HG02642 (cell line): ENCODE results near the gene CRAT.
A peak's percentile ranks its signal among the peaks of the same experiment; 100 is the strongest.

Experiments
- ATAC-seq: cut with Tn5 transposase; IDR thresholded peaks from one replicate; pipeline ENCODE4 v1.9.1; 2021; ENCODE audit warnings: mild to moderate bottlenecking; ENCODE audit not compliant: unreplicated experiment, poor library complexity

Gene CRAT

DNA sequence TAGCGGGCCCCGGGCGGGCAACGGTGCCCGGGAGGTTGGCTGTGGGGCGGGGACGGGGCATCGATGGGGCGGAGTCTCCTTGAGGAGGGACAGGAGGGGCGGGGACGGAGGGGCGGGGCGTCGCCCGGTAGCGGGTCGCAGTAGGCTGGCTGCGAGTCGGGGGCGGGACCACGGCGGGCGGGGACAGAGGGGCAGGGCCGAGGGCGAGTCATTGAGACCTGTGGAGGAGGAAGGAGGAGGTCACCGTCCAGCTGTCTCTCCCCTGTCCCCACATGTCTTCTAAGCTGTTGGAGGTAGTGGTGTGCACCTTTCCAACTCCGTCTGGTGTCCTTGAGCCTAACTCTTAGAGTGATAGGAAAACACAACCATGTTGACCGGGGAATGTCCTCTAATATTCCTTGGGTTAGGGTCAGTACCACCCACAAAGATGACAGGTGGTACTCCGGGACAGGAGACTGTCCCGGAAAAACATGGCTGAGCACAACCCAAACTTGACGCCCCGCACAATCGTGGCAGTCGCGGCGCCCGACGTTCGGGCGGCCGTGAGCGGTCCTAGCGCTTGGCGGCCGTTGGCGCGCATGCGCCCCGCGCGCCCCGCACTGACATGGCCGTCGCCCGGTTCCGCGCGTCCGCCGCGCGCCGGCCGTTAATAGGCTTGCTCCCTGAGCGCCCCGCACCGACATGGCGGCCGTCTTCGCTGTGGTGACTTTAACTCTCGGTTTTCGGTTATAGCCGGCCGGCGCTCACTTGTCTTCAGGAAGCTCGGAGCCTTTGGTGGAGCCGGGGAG, at the start of gene CRAT, which contains the start of gene PTPA:
TSS of gene CRAT (minus strand) at position 54 of the 788 bp plus-strand sequence. CDS start 284 bp downstream, outside the sequence.
TSS of gene PTPA (plus strand) at position 676 of the 788 bp plus-strand sequence. CDS start 186 bp downstream, outside the sequence.
- ATAC-seq, result peak; percentile 80

DNA sequence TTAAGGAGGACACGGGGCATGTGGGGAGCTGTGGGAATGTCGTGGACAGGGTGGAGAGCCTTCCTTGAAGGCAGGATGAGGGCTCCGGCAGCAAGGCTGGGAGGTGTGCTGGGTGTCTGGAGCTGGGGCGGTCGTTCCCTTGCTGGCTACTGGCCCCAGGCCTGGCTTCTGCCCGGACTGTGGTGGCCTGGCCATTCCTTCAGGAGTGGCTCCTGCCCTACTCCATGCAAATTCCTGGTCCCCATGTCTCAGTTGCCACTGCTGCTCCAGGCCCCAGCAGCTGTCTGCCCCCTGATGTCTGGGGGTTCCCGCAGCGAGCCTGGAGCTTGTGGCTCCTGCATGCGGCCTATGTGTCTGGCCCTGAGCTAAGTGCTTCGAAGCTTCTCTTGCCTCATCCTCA, 45.6 kb upstream of the CRAT start:
- no peak for ATAC-seq

DNA sequence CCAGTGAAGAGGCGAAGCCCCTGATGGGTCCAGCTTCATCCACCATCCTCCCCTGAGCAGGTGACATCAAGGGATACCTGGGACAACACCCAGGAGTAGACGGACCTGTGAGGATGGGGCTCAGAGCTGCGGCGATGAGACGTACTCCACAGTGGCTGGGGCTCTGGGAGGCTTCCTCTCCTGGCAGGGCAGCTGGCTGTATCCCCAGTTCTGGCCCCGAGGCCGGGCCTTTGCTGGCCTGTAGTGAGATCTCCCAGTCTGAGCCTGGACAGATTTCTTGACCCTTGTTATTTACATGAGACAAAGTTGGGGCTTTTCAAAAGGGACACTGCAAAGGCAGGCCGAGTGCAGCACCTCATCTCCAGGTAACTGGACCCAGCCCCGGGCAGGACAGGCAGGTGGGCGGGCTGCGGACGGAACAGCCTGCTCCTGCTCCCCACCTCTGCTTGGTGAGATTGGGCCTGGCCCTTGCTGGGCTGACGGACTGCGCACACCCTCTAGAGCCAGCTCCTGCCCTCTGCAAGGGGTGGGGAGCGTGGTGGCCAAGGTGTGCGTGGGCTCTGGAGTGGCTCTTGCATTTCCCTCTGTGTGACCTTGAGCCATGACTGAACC, 44.4 kb upstream of the CRAT start:
- ATAC-seq, result no peak

DNA sequence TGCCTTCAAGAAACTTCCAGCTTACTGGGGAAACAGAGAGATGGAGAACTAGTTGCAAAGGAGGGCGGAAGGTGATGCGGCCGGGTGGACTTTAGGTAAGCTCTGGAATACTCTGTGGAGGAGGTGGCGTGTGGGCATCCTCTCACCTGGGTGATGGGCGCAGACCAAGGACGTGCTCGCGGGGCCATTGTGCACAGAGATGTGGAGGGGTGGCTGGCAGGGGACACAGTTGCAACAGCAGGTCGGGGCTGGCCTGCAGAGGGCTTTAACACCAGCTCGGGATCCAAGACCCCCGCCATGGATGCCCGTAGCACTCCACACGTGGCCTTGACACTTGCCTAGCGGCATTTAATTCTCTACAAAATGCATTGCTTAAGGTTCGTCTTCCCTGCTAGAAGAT, 40.9 kb upstream of the CRAT start:
- ATAC-seq, result no peak

DNA sequence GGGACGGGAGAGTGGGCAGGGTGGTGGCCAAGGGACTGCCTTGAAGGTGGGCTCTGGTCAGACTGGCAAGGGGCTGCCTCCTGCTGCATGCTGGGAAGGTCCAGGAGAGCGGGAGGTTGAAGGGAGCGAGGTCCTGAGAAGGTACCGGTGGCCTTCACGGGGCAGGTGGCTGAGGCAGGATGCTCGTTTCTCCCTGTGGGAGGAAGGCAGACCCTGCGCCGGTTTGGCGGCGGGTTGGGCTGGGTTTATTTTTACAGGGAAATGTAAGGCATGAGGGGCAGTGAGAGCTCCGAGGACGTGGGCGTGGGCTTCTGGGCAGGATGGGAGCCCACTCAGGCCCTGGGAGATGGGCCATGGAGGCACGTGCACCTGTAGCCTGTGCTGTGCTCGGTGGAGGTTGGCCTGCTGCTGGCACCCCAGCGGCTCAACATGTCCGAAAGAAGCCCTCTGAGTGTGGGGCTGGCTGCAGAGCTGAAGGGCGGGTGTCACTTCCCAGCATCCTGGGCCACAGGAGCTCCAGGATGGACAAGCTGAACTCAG, 40.1 kb upstream of the CRAT start:
- no peak for ATAC-seq

DNA sequence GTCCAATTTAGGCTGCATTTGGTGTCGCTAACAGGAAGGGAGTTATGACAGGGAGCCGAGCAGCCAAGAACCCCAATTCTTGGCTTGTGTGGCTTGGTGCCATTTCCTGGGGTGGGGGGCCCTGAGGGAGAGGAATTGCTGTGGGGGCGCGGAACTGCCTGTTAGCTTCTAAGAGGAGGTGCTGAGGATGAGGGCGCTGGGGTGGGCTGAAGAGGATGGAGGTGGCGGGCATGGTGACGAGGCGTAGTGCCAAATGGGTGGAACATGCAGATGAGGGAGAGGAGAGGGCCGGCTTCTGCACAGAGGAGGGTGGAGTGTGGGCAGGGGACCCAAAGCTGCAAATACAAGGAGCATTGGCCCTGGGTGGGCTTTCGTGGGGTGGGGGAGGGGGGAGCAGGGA, 39.5 kb upstream of the CRAT start:
- no peak for ATAC-seq

DNA sequence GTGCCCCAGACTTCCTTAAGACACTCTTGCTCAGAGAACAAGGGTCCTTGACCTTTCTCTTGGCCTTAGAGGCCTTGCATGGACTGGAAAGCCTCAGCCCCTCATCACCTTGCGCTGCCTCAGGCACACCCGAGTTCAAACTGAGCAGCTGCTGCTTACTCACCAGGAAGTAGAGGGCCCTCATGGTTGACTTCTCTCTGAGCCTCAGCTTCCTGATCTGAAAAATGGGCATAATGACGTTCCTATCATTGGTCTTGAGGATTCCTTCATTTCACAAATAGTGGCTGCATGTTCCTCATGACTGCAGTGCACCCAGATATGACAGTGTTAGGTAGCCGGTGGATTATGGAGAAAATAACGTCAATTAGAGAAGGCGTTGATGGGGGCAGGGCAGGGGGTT, 38.8 kb upstream of the CRAT start:
- no peak for ATAC-seq

DNA sequence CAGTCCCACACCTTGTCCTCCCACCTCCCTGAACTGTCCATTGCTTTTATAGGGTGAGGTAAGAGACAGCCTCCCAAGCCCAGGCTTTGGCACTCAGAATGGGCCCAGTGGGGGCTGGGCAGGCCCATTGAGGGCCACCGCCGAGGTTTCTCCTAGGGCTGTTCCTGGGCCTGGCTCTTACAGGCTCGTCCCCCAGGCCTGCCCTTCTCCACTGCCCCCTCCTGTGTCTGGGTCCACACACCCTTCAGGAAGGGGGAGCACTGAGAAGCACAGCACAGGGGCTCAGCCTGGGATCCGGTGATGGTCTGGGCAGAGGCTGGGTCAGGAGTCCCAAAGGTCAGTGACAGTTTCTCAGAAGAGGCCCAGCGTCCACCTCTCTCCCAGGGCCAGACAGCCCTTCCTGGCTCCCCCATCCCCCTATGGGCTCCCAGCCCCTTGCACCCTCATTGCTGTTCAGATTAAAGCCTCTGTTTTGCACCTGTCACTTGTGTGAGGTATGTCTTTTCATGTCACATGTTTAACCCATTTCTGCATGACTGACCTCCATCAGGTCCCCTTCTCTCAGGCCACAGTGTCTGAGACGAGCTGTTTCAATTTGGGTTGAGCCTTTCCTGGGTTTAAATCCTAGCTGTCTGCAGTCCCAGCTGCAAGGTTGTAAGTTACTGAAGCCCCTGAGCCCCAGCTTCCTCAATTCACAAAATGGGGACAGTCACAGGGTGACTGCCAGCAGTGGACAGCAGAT, 38.0 kb upstream of the CRAT start:
- ATAC-seq, result no peak

DNA sequence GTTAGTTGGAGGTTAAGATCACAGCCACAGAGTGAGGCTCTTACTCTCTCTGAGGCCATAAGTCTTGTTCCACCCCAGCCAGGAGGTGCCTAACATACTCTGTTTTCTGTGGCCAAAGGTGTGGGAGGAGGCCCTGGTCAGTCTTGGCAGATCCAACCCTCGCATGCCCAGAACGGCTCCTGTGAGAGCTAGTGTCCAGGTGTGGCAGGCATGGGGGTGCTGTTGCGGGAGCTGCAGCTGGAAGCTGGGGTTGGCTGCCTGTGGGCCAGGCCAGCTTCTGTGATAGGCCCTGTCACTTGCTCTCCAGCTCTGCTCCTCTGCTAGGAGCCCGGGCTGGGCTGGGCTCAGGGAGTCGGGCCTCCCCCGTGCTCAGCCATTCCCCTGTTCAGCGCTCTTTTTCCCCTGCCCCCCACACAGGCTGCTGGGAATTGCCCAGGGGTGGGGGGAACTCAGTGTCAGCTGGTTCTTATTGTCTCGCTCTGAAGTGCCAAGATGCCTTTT, 35.9 kb upstream of the CRAT start:
- ATAC-seq, result no peak

DNA sequence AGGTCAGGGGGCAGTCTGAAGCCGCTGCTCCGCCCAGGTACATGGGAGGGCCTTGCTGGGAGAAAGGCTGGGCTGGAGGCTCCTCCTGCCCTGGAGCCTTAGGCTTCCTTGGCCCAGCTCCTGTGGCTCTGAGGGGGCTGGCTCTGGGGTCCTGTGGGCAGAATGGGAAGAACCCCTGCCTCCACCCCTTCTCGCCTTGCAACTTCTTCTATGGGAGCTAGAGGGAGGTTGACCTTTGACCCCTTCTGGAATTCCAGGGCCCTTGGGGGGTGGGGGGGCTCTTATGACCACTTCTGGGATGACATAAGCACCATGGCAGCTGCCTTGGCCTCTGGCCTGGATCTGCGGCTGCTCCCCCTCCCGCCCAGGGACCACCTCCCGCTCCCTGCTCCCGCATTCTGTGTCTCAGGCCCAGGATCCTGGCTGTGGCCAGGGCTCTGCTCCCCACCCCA, 35.3 kb upstream of the CRAT start:
- ATAC-seq, result no peak

DNA sequence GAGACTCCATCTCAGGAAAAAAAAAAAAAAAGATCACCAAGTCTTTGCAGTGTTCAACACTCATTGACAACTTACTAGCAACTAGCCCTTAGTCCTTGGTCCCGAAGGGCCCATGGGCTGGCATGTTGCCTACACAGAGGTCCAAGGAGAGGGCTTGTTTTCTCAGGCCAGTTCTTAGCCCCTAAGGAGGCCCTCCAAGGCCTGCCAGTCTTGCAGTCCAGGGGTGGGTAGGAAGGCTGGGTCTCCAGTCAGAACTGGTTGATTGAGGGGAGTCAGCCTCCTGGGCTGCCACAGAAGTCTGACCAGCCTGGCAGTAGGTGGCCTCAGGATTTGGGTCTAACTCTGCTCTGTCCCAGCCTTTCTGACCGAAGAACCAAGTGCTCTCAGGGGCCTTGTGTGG, 34.7 kb upstream of the CRAT start:
- no peak for ATAC-seq

DNA sequence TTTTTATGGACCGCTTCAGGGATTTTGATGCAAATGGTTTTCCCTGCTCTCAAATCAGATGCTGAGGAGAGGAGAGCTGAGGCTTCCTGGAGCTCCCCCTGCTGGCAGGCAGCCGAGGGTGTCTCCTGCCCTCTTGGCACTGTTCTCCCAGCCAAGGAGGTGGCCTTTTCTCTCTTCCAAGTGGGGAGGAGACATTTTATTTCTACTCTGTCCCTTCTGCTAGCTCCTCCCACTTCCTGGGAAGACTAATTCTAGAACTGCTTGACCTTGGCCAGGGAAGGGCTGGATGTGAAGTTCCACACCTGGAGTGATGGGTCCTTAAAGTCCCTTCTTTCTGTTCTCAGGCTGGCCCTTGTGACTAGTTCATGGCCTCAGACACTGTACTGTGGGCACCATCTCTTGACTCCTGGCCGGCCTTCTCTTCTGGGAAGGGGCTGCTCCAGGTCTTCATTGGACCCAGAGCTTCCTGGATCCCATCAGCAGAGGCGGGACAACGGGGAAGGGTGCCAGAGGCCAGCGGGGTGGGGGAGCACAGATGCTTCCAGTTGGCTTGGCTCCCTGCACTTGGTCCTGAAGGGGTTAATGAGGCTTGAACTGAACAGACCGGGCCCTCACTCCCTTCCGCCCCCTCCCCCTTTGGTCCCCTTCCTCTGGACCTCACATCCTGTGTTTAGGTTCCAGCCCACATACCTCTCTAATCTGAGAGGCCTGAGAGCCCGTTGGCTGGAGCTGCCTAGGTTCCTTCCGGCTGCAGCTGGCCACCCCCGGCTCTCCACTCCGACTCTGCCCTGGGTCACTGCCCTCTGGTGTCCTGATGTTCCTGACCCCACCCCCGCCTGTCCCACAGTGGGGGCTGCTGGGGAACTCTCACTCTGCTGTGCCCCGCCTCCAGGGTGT, 32.7 kb upstream of the CRAT start:
- no peak for ATAC-seq

DNA sequence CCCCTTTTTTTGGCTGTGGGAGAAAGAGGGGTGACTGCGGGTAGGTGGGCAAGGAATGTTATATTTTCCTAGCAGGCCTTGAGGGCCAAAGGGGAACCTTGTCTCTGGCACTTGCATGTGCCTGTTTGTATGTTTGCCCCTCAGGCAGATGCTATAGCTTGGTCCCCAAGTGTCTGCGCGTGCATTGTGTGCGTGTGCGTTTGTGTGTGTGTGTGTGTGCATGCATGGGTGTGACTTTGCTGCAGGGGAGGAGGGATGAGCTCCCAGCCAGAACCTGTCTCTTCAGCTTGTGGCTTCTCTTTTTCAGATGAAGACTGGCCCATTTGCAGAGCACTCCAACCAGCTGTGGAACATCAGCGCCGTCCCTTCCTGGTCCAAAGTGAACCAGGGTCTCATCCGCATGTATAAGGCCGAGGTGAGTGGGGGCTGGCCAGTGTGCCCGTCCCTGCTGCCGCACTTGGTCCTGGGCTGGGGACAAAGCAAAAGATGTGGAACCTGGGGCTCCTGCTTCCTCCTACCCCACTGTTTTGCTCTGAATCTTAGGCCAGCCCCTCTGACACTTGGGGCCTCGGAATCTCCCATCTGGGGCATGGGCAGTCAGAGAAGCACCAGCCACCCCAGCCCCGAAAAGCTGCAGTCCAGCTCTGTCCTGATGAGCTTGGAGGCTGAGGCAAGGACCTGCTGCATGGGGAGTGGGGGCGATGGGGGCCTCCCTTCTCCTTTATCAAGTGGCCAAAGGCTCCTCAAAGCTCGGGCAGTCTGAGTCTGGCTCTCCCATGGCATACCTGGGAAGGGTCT, 31.7 kb upstream of the CRAT start:
- ATAC-seq, result no peak

DNA sequence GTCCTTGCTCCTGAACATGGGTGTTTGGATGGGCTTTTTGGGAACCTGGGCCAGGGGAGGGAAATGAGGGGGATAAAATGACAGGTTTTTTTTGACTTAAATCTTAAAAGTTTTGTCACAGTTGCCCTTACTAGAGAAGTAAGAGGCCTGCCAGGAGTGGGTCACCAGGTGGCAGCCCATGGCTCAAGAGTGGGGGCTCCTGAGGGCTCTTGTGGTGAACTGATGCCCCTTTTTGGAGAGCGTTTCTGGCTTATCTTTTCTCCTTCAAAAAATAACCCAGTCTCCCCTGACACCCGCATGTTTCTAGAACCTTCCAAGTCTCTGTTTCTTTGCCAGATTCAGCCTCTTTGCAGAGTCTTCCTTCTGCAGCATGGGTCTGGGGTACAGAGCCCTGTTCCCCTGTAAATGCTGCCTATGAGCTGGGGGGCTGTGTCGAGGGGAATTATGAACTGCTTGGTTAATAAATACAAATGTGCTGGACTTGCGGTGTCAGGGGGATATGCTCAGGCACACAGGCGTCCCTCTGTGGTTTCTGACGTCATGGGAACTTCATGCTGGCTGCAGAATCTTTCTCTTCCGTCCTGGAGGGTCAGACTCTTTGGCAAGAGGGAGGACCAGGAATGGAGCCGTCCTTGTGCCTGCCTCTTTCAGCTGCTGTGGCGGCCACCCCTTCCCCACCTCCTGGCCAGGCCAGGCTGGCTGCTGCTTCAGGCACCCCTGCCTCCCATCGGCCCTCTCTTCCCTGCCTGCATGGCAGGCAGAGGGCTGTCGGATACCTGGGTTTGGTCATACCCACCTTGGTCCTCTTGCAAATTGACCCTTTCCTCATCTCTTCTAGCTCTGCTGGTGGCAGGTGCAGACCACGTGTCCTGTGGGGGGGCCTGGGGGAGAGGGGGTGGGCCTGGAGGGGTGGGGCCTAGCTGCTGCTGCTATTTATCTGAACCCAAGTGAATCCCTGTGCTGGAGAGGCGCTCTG, 30.8 kb upstream of the CRAT start:
- peak; percentile 39 for ATAC-seq

DNA sequence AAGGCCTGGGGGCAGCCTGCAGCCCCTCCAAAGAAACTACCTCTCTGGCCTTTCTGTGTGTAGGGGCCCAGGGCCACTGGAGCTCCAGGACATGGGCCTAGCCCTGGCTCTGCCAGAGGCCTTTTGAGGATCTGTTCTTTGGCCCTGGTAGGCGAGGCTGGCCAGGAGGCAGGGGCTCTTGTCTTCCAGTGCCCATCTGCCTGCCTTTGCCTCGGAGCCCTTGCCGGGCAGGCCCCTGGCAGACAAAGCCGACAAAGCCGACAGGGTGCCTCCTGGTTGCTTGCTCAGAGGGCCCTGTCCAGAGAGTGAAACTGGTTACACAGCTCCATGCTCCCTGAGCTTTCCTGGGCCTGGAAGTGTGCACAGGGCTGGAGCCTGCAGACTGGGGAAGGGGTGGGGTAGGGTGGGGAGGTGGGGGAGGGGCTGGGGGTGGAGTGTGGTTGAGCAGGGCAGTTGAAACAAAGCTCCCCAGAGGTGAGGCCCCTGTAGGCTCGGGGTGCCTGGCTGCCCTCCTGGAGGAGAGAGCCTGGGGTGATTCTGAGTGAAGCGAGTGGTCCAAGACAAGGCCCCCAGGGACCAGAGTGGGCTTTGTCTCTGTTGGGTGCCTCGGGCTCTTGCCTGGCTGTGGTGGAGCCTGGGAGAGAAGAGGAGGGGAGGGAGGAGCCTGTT, 29.9 kb upstream of the CRAT start:
- ATAC-seq, result peak; percentile 17

DNA sequence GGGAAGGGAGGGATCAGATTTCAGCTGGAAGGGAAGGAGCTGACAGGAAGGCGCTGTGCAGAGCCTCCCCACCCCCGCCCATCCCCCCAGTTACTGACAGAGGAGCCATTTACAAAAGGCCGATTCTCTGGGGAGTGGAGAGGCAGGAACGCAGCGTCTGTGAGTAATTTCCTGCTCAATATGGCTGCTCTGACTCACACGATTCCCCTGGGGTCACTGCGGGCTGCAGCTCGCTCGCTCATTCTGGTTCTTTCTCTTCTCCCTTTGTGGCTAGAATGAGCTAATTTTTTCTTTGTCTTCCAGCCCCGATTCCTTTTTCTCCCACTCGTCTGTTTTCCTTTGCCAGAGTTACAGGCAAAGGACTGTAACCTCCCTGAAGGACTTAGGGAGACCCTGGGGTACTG, 29.4 kb upstream of the CRAT start:
- ATAC-seq, result peak; percentile 58
